IMR-90 (cell line): ENCODE data around the gene TSC22D3. TPM values are rescaled to one million over a fixed set of nuclear protein-coding genes. Genes with fewer than 3 reads are reported as not detected.

ENCODE experiments used
- ATAC-seq: fragments of 200-7000 bp; cut with Tn5 transposase; 2 replicates; pipeline ENCODE4 v1.9.1; 2020; ENCODE audit warnings: low read depth, mild to moderate bottlenecking, moderate library complexity
- BruUV-seq: library from RNA; stranded (reverse); fragments of 400-500 nt; replicated peaks from 2 replicates; lab custom pipeline; 2021; lab: Mats Ljungman, UMichigan
- CTCF ChIA-PET: fragments of 300-600 bp; formaldehyde crosslinking; extraction: SDS; loops from one replicate; lab custom pipeline; 2021; ENCODE audit warnings: antibody characterized with exemption; lab: Yijun Ruan, JAX
- POLR2A ChIA-PET: fragments of 300-600 bp; sonication (Branson Sonifier 250); formaldehyde crosslinking; loops from one replicate; lab custom pipeline; 2022; ENCODE audit warnings: antibody characterized with exemption; ENCODE audit not compliant: unreplicated experiment; lab: Charles Lee
- DNase-seq: peaks from one replicate; pipeline ENCODE4 v3.0.0; 2013
- H2AFZ ChIP-seq: replicated peaks from 2 replicates; pipeline ENCODE3; 2013; ENCODE audit warnings: low read length, mild to moderate bottlenecking; ENCODE audit not compliant: poor library complexity
- H2AK5ac ChIP-seq: 2 replicates; pipeline ENCODE4 v1.6.1; 2013; ENCODE audit warnings: low read depth, low read length, inconsistent platforms
- H2AK9ac ChIP-seq: replicated peaks from 2 replicates; pipeline ENCODE3; 2013; ENCODE audit warnings: mild to moderate bottlenecking, low read depth, low read length, moderate library complexity; ENCODE audit not compliant: poor library complexity
- H2BK120ac ChIP-seq: 2 replicates; pipeline ENCODE4 v1.6.1; 2013; ENCODE audit warnings: low read depth, low read length, inconsistent platforms
- H2BK15ac ChIP-seq: 3 replicates; pipeline ENCODE4 v1.6.1; 2013; ENCODE audit warnings: low read depth, low read length, inconsistent platforms
- H2BK20ac ChIP-seq: 2 replicates; pipeline ENCODE4 v1.6.1; 2013; ENCODE audit warnings: low read depth, mild to moderate bottlenecking, inconsistent platforms, low read length, moderate library complexity
- H2BK5ac ChIP-seq: 2 replicates; pipeline ENCODE4 v1.6.1; 2013; ENCODE audit warnings: mild to moderate bottlenecking, low read depth, low read length, inconsistent platforms; ENCODE audit not compliant: poor library complexity, severe bottlenecking
- H3K14ac ChIP-seq: replicated peaks from 2 replicates; pipeline ENCODE4 v1.6.1; 2013; ENCODE audit warnings: low read depth, low read length, inconsistent platforms
- H3K18ac ChIP-seq: 2 replicates; pipeline ENCODE4 v1.6.1; 2013; ENCODE audit warnings: low read depth, low read length, control low read depth
- H3K23ac ChIP-seq: 2 replicates; pipeline ENCODE4 v1.6.1; 2013; ENCODE audit warnings: low read depth, low read length, inconsistent platforms
- H3K27ac ChIP-seq: 2 replicates; pipeline ENCODE4 v1.5.1; 2013; ENCODE audit warnings: mild to moderate bottlenecking, control low read depth, low read length; ENCODE audit not compliant: insufficient read depth
- H3K27me3 ChIP-seq: 2 replicates; pipeline ENCODE4 v1.6.1; 2013; ENCODE audit warnings: low read length; ENCODE audit not compliant: control insufficient read depth, insufficient read depth
- H3K36me3 ChIP-seq: 2 replicates; pipeline ENCODE4 v1.6.1; 2013; ENCODE audit warnings: low read length, mixed read lengths; ENCODE audit not compliant: control insufficient read depth, insufficient read depth
- H3K4ac ChIP-seq: 2 replicates; pipeline ENCODE4 v1.6.1; 2013; ENCODE audit warnings: low read depth, low read length, inconsistent platforms
- H3K4me1 ChIP-seq: 2 replicates; pipeline ENCODE4 v1.6.1; 2013; ENCODE audit warnings: low read length, mixed read lengths; ENCODE audit not compliant: control insufficient read depth, insufficient read depth
- H3K4me2 ChIP-seq: 2 replicates; pipeline ENCODE4 v1.6.1; 2013; ENCODE audit warnings: low read depth, mild to moderate bottlenecking, control low read depth, low read length, moderate library complexity
- H3K4me3 ChIP-seq: 2 replicates; pipeline ENCODE4 v1.5.1; 2013; ENCODE audit warnings: low read depth, mild to moderate bottlenecking, control low read depth, low read length, moderate library complexity; ENCODE audit not compliant: insufficient read depth
- H3K56ac ChIP-seq: 2 replicates; pipeline ENCODE4 v1.6.1; 2013; ENCODE audit warnings: low read length, inconsistent platforms; ENCODE audit not compliant: insufficient read depth; ENCODE audit errors: extremely low read depth
- H3K79me1 ChIP-seq, 2 experiments: 2 replicates each; pipeline ENCODE4 v1.6.1; 2013; ENCODE audit warnings: low read length in 2 of 2, inconsistent platforms in 1 of 2, low read depth in 1 of 2
- H3K9ac ChIP-seq: 2 replicates; pipeline ENCODE4 v1.6.1; 2013; ENCODE audit warnings: low read depth, low read length, control low read depth
- H3K9me1 ChIP-seq: 2 replicates; pipeline ENCODE4 v1.6.1; 2013; ENCODE audit warnings: low read length, inconsistent platforms; ENCODE audit not compliant: insufficient read depth
- H3K9me3 ChIP-seq: 2 replicates; pipeline ENCODE4 v1.6.1; 2013; ENCODE audit warnings: low read length; ENCODE audit not compliant: control insufficient read depth, insufficient read depth
- H4K20me1 ChIP-seq: 2 replicates; pipeline ENCODE4 v1.6.1; 2013; ENCODE audit warnings: low read length, inconsistent platforms; ENCODE audit not compliant: insufficient read depth
- H4K5ac ChIP-seq: 2 replicates; pipeline ENCODE4 v1.6.1; 2013; ENCODE audit warnings: mild to moderate bottlenecking, low read depth, low read length, control low read depth
- H4K8ac ChIP-seq, 2 experiments: 2 replicates each; pipeline ENCODE4 v1.6.1; 2013; ENCODE audit warnings: low read depth in 2 of 2, low read length in 2 of 2, control low read depth in 1 of 2, inconsistent platforms in 1 of 2
- H4K91ac ChIP-seq: 2 replicates; pipeline ENCODE4 v1.6.1; 2013; ENCODE audit warnings: low read depth, low read length, inconsistent platforms; ENCODE audit not compliant: insufficient read depth
- CEBPB ChIP-seq: IDR thresholded peaks from 2 replicates; pipeline ENCODE4 v1.6.1; 2012; ENCODE audit warnings: low read depth, low read length, improper control_type of control experiment
- CTCF ChIP-seq: conservative IDR thresholded peaks from 2 replicates; pipeline ENCODE4 v1.5.1; 2012; ENCODE audit warnings: mild to moderate bottlenecking, low read depth, low read length, improper control_type of control experiment
- MAFK ChIP-seq: IDR thresholded peaks from 2 replicates; pipeline ENCODE4 v1.6.1; 2012; ENCODE audit warnings: low read depth, low read length, improper control_type of control experiment
- MXI1 ChIP-seq: IDR thresholded peaks from 2 replicates; pipeline ENCODE4 v1.6.1; 2012; ENCODE audit warnings: low read depth, mild to moderate bottlenecking, low read length, moderate library complexity, borderline replicate concordance
- USF2 ChIP-seq: fragments of 150-350 bp; IDR thresholded peaks from 2 replicates; pipeline ENCODE4 v1.6.1; 2017; ENCODE audit warnings: mild to moderate bottlenecking, antibody characterized with exemption, low read length, low read depth
- WGBS, 2 experiments: methylation state at CpG; one replicate each; pipeline versions ENCODE4 v1.1.5 to v1.1.7; 2013; ENCODE audit warnings: missing lambda C conversion rate in 2 of 2; ENCODE audit not compliant: insufficient read length in 1 of 2; ENCODE audit errors: extremely low coverage in 2 of 2; 5-methylcytosine and 5-hydroxymethylcytosine counted together
- dilution Hi-C: fragments of 300-500 bp; cut with HindIII; formaldehyde crosslinking; loops from one replicate; pipeline ENCODE4 v1.14.3; 2018; ENCODE audit warnings: low sequenced_read_pairs; ENCODE audit not compliant: unreplicated experiment
- in situ Hi-C: fragments of 300-500 bp; cut with MboI; formaldehyde crosslinking; loops from 3 replicates; pipeline ENCODE4 v1.14.3; 2019; ENCODE audit warnings: low sequenced_read_pairs, inconsistent platforms, mixed read lengths
- intact Hi-C: fragments of 100-400 bp; cut with micrococcal nuclease; formaldehyde crosslinking; loops from 2 replicates; pipeline ENCODE4 v1.10.0; 2022
- polyA plus RNA-seq, 3 experiments: library from polyadenylated mRNA; depleted of rRNA; stranded (reverse); fragments of >200 nt; gene quantifications; 2 replicates each; pipeline ENCODE4 v1.2.3, GENCODE V29; 2012; ENCODE audit warnings: low replicate concordance in 1 of 3
- total RNA-seq: library from RNA; depleted of rRNA; stranded (reverse); fragments of >200 nt; gene quantifications from 2 replicates; pipeline ENCODE4 v1.2.3, GENCODE V29; 2012

The TSC22D3 gene
- total and polyA plus RNA-seq, 2 of the 4 experiments (the other 2 are of a cell fraction): 9.9 to 14.0 TPM

GRCh38 chrX:107823456-107823855 is 47.9 kb upstream of the TSC22D3 start:
- no peak overlapping the region for H4K5ac ChIP-seq
- no peak for TF ChIP-seq CTCF
- TF ChIP-seq MXI1: no peak
- TF ChIP-seq CEBPB: peak; percentile 94
- no peak for TF ChIP-seq USF2
- TF ChIP-seq MAFK: no peak
- H3K27me3 ChIP-seq: peaks cover 6% of the 10 kb centered on the region; the same call in 1 of the 2 replicates
- no peak overlapping the region for H3K27ac ChIP-seq
- H3K18ac ChIP-seq: no peak overlapping the region
- H2BK15ac ChIP-seq: no peak overlapping the region
- H3K4me3 ChIP-seq: no peak overlapping the region
- H2AK9ac ChIP-seq: no peak overlapping the region
- H2BK5ac ChIP-seq: no peak overlapping the region
- H2BK120ac ChIP-seq: no peak overlapping the region
- no peak overlapping the region for H3K23ac ChIP-seq
- peak; percentile 83 for DNase-seq
- BruUV-seq: no TSS peak
- no peaks in the 10 kb centered on the region for H3K36me3 ChIP-seq
- H3K79me1 ChIP-seq: no peaks in the 10 kb centered on the region
- intact Hi-C loops (no loop called here), dilution Hi-C loops (no loop called here), in situ Hi-C loops (no loop called here)
- H2AFZ ChIP-seq: no peak overlapping the region
- peak; percentile 65 for ATAC-seq
- no peak overlapping the region for H3K14ac ChIP-seq
- H3K9me1 ChIP-seq: no peaks in the 10 kb centered on the region
- H3K4ac ChIP-seq: no peak overlapping the region
- H3K9ac ChIP-seq: no peak overlapping the region
- no peak overlapping the region for H4K8ac ChIP-seq
- H4K91ac ChIP-seq: no peak overlapping the region
- POLR2A ChIA-PET: no interaction called here
- CTCF ChIA-PET: no interaction called here
- H2AK5ac ChIP-seq: no peak overlapping the region
- H3K56ac ChIP-seq: no peak overlapping the region
- H2BK20ac ChIP-seq: no peak overlapping the region
- peaks cover 7% of the 10 kb centered on the region for H3K9me3 ChIP-seq
- no peaks in the 10 kb centered on the region; the same call in 1 of the 2 replicates for H4K20me1 ChIP-seq
- no CpG with 5 or more reads among the region's 1 CpG for WGBS, 2 experiments
- H3K4me2 ChIP-seq: no peak overlapping the region
- H3K4me1 ChIP-seq: no peaks in the 10 kb centered on the region
